IPS DF 6.9 (cell line): Measurements from ENCODE around the gene SARNP.

Experiments
- DNase-seq: peaks from one replicate; pipeline ENCODE4 v3.0.0-alpha.2; 2013; ENCODE audit warnings: low read depth, low spot score
- H3K27ac ChIP-seq: one replicate; pipeline ENCODE4 v1.5.1; 2013; ENCODE audit warnings: low read length, control low read depth
- H3K27me3 ChIP-seq: 2 replicates; pipeline ENCODE4 v1.6.1; 2013; ENCODE audit warnings: mild to moderate bottlenecking, low read length; ENCODE audit not compliant: control insufficient read depth, insufficient read depth
- H3K36me3 ChIP-seq: 2 replicates; pipeline ENCODE4 v1.6.1; 2013; ENCODE audit warnings: low read length; ENCODE audit not compliant: control insufficient read depth, insufficient read depth
- H3K4me1 ChIP-seq: 2 replicates; pipeline ENCODE4 v1.6.1; 2013; ENCODE audit warnings: low read length; ENCODE audit not compliant: control insufficient read depth, insufficient read depth
- H3K4me3 ChIP-seq: 2 replicates; pipeline ENCODE4 v1.5.1; 2013; ENCODE audit warnings: mild to moderate bottlenecking, low read length
- H3K9me3 ChIP-seq: 2 replicates; pipeline ENCODE4 v1.6.1; 2013; ENCODE audit warnings: low read length, inconsistent platforms; ENCODE audit not compliant: control insufficient read depth, insufficient read depth
- WGBS: extraction: QIAGEN DNeasy Blood & Tissue Kit; methylation state at CpG from one replicate; pipeline ENCODE4 v1.1.7; 2013; ENCODE audit warnings: mixed read lengths, missing lambda C conversion rate; ENCODE audit not compliant: insufficient read length, insufficient coverage; 5-methylcytosine and 5-hydroxymethylcytosine counted together

Gene SARNP

DNA sequence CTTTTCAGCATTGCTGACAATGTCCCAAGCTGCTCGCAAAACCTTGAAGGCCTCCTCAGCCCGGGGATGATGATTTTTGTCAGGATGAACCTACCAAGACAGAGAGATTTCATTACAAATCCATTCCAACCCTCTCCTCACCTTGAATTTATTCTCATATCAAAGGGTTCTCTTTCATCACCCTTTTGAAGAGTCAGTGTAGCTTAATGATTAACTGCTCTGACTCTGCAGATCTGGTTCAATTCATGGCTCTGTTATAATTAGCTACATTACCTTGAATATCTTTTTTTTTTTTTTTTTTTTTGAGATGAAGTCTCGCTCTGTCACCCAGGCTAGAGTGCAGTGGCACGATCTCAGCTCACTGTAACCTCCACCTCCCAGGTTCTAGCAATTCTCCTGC, 5.9 kb upstream of the SARNP start:
- Histone ChIP-seq H3K27me3 (no peaks in the 10 kb centered on the region), H3K4me1 (no peaks in the 10 kb centered on the region; the same call in 1 of the 2 replicates), H3K27ac (no peak overlapping the region), H3K4me3 (no peak overlapping the region), H3K9me3 (no peaks in the 10 kb centered on the region), H3K36me3 (peaks cover 14% of the 10 kb centered on the region; the same call in 1 of the 2 replicates)
- DNase-seq: no peak
- WGBS: 100% methylated on average over 1 of the region's 4 CpGs

- Histone ChIP-seq H3K36me3 (peaks cover 14% of the 10 kb centered on the region; the same call in 1 of the 2 replicates), H3K9me3 (no peaks in the 10 kb centered on the region), H3K4me1 (no peaks in the 10 kb centered on the region), H3K27ac (no peak overlapping the region), H3K4me3 (no peak overlapping the region), H3K27me3 (no peaks in the 10 kb centered on the region)
- DNase-seq: no peak
- WGBS: no CpG with 5 or more reads among the region's 6 CpGs
Observed at GRCh38 chr12:55822228-55822627, 4.7 kb upstream of the SARNP start.

DNA sequence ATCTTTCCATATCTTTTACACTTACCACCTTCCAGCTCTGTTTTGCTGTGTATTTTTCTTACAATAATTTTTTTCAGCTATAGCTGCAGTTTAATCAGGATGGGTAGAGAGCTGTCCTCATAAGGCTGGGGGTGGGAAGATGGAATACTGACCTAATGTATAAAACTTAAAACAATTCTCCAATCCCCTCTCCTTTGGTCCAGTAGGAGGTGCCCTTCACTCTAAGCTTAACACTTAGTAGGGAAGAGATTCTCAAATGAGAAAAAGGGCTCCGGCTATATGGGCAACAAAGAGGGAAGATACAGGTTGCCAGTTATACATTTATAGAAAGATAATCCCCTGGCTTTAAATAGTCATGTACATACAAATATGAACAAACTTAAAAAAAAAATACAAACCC, 3.2 kb upstream of the SARNP start:
- no peaks in the 10 kb centered on the region for H3K4me1 ChIP-seq
- no peak overlapping the region for H3K27ac ChIP-seq
- no peaks in the 10 kb centered on the region for H3K9me3 ChIP-seq
- no CpG with 5 or more reads among the region's 1 CpG for WGBS
- H3K36me3 ChIP-seq: peaks cover 14% of the 10 kb centered on the region; the same call in 1 of the 2 replicates
- no peak overlapping the region for H3K4me3 ChIP-seq
- no peaks in the 10 kb centered on the region for H3K27me3 ChIP-seq
- no peak for DNase-seq

DNA sequence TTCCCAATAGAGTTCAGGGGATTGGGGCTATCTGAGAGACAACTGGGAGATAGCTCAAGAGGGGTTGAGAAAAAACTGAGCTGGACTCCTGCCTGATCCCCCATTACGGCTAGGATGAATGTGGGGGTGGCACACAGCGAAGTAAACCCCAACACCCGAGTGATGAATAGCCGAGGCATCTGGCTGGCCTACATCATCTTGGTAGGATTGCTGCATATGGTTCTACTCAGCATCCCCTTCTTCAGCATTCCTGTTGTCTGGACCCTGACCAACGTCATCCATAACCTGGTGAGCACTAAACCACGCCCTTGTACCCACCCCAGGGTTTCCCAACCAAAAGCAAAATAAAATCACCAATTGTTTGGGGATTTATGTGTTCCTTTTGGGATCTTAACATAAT, 1.4 kb upstream of the SARNP start:
- no CpG with 5 or more reads among the region's 6 CpGs for WGBS
- H3K4me3 ChIP-seq: no peak overlapping the region; the same call in 1 of the 2 replicates
- peaks cover 14% of the 10 kb centered on the region; the same call in 1 of the 2 replicates for H3K36me3 ChIP-seq
- H3K27ac ChIP-seq: no peak overlapping the region
- H3K27me3 ChIP-seq: no peaks in the 10 kb centered on the region
- no peaks in the 10 kb centered on the region for H3K9me3 ChIP-seq
- no peaks in the 10 kb centered on the region for H3K4me1 ChIP-seq
- no peak for DNase-seq

GRCh38 chr12:55818140-55818728, 710 bp upstream of the SARNP start:
- no CpG with 5 or more reads among the region's 17 CpGs for WGBS
- no peaks in the 10 kb centered on the region for H3K27me3 ChIP-seq
- no peaks in the 10 kb centered on the region for H3K9me3 ChIP-seq
- no peak for DNase-seq
- H3K27ac ChIP-seq: no peak overlapping the region
- H3K4me1 ChIP-seq: no peaks in the 10 kb centered on the region
- peak overlapping the region; percentile 75 for H3K4me3 ChIP-seq
- peaks cover 12% of the 10 kb centered on the region; the same call in 1 of the 2 replicates for H3K36me3 ChIP-seq

DNA sequence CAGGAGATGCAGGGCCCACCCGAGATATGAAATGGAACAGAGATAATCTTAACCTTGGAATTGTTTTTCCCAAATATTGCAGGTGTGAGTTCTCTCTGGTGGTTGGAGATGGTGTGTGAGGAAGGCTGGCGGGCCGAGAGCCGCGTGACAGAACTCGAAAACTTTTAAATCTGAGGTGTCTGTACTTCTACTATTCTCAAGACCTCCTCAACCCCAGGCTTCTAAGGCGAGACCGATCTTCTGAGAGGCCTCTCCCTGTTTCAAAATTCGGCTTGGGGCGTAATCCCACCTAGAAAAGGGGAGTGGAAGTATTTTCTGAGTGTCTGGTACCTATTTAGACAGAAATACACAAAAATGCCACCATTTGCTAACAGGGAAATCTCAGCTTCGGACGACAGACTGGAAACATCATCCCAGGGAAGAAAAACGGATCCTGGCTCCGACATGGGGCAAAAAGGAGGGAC, 611 bp downstream of the SARNP start:
- Histone ChIP-seq H3K9me3 (no peaks in the 10 kb centered on the region), H3K27me3 (no peaks in the 10 kb centered on the region), H3K36me3 (peaks cover 8% of the 10 kb centered on the region; the same call in 1 of the 2 replicates), H3K27ac (no peak overlapping the region), H3K4me3 (peak overlapping the region; percentile 82), H3K4me1 (no peaks in the 10 kb centered on the region)
- no CpG with 5 or more reads among the region's 14 CpGs for WGBS
- no peak for DNase-seq

- no CpG with 5 or more reads among the region's 12 CpGs for WGBS
- DNase-seq: no peak
Observed at GRCh38 chr12:55815473-55815872, 2.1 kb downstream of the SARNP start.

GRCh38 chr12:55814257-55814656, 3.3 kb downstream of the SARNP start:
- Histone ChIP-seq H3K36me3 (no peaks in the 10 kb centered on the region; the same call in 1 of the 2 replicates), H3K27ac (no peak overlapping the region), H3K4me1 (no peaks in the 10 kb centered on the region), H3K27me3 (no peaks in the 10 kb centered on the region), H3K9me3 (no peaks in the 10 kb centered on the region), H3K4me3 (no peak overlapping the region)
- DNase-seq: no peak

More at GRCh38 chr12:55815473-55815872, 2.1 kb downstream of the SARNP start:
- H3K4me3 ChIP-seq: no peak overlapping the region
- H3K27ac ChIP-seq: no peak overlapping the region
- H3K27me3 ChIP-seq: no peaks in the 10 kb centered on the region
- H3K36me3 ChIP-seq: peaks cover 3% of the 10 kb centered on the region; the same call in 1 of the 2 replicates
- H3K4me1 ChIP-seq: no peaks in the 10 kb centered on the region
- H3K9me3 ChIP-seq: no peaks in the 10 kb centered on the region

DNA sequence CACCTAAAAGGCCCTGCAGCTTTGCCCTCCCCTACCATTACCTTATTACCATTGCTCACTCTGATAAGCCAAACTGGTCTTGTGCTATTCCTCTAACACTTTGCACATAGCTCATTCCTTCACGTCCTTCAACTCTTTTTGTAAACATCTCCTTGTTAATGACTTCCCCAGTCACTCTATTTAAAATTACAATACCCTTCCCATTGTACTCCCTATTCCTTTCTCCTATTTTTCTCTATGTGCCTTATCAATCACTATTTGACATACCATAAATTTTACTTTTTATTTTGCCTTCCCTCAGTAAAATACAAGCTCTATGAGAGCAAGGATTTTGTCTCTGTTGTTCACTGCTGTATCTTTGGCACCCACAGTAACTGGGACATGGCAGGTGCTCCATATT, 5.4 kb downstream of the SARNP start:
- no peaks in the 10 kb centered on the region for H3K4me1 ChIP-seq
- no peak overlapping the region for H3K27ac ChIP-seq
- no peaks in the 10 kb centered on the region for H3K36me3 ChIP-seq
- no peak overlapping the region for H3K4me3 ChIP-seq
- no peak for DNase-seq
- WGBS: no CpG with 5 or more reads among the region's 1 CpG
- H3K27me3 ChIP-seq: no peaks in the 10 kb centered on the region
- no peaks in the 10 kb centered on the region for H3K9me3 ChIP-seq

DNA sequence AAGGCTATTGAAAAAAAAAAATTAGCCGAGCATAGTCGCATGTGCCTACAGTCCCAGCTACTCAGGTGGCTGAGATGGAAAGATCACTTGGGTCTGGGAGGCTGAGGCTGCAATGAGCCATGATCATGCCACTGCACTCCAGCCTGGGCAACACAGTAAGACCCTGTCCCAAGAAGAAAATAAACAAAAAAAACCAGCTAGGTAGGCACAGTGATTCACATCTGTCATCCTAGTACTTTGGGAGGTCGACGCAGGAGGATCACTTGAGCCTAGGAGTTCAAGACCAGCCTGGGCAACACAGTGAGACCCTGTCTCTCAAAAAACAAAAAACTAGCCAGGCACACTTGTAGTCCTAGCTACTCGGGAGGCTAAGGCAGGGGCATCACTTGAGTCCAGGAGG, 8.2 kb downstream of the SARNP start:
- no peaks in the 10 kb centered on the region for H3K36me3 ChIP-seq
- no peak overlapping the region for H3K4me3 ChIP-seq
- no peak overlapping the region for H3K27ac ChIP-seq
- WGBS: no CpG with 5 or more reads among the region's 5 CpGs
- no peaks in the 10 kb centered on the region for H3K9me3 ChIP-seq
- H3K27me3 ChIP-seq: no peaks in the 10 kb centered on the region
- DNase-seq: no peak
- no peaks in the 10 kb centered on the region for H3K4me1 ChIP-seq

DNA sequence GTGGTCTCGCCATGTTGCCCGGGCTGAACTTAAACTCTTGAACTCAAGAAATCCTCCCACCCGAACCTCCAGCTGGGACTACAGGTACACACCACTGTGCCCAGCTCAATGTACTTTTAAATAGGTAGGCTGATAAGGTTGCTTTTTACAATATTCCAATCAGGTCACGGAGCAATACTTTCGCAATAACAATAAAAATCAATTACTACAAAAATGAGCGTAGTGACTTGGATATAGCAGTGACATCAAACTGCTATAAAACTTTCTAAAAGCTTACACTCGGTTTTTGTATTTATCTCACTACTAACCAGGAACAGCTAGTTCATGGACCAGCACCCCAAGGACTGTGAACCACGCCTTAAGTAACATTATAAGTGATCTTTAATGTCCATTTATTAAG, 10.5 kb downstream of the SARNP start:
- Histone ChIP-seq H3K4me1 (no peaks in the 10 kb centered on the region), H3K36me3 (no peaks in the 10 kb centered on the region), H3K27ac (no peak overlapping the region), H3K27me3 (no peaks in the 10 kb centered on the region), H3K9me3 (no peaks in the 10 kb centered on the region), H3K4me3 (no peak overlapping the region)
- no CpG with 5 or more reads among the region's 8 CpGs for WGBS
- DNase-seq: no peak
